ENCODE measurements around the gene CCDC15.

CCDC15 gene

GRCh38 chr11:124988063-124988462 is 34.1 kb downstream of the CCDC15 start:
- Histone ChIP-seq H3K27ac (ENCODE audit: low read depth, low read length) (no peak overlapping the region), H3K4ac (ENCODE audit: low read depth, low read length) (no peak overlapping the region), H3K79me2 (ENCODE audit: control insufficient read depth, insufficient read depth, low read length) (no peaks in the 10 kb centered on the region), H3K27me3 (ENCODE audit: insufficient read depth, low read length, poor library complexity) (no peaks in the 10 kb centered on the region), H4K5ac (ENCODE audit: low read length) (no peak overlapping the region), H2BK120ac (ENCODE audit: low read depth, low read length) (no peak overlapping the region), H3K9ac (ENCODE audit: low read length) (no peak overlapping the region), H3K4me1 (ENCODE audit: control insufficient read depth, low read depth, low read length) (no peaks in the 10 kb centered on the region), H3K36me3 (ENCODE audit: control insufficient read depth, insufficient read depth, low read length) (no peaks in the 10 kb centered on the region), H2BK5ac (ENCODE audit: low read length) (no peak overlapping the region), H3K56ac (ENCODE audit: low read length) (no peak overlapping the region), H3K4me3 (ENCODE audit: low read length) (no peak overlapping the region), H2AK5ac (ENCODE audit: low read length) (no peak overlapping the region), H3K4me2 (ENCODE audit: low read length) (no peak overlapping the region), H3K23ac (ENCODE audit: low read length) (no peak overlapping the region), H2BK15ac (replicated peaks; ENCODE audit: low read depth) (no peak overlapping the region), H4K8ac (ENCODE audit: low read depth, low read length) (no peak overlapping the region), H3K79me1 (ENCODE audit: low read length) (no peaks in the 10 kb centered on the region), H3K18ac (ENCODE audit: low read length) (no peak overlapping the region)
- WGBS (ENCODE audit: extremely low coverage, insufficient coverage, low lambda C conversion rate): no CpG with 5 or more reads among the region's 3 CpGs
- no peak for DNase-seq

GRCh38 chr11:125001079-125001778 is 47.2 kb downstream of the CCDC15 start:
- Histone ChIP-seq H2BK15ac (replicated peaks; ENCODE audit: low read depth) (no peak overlapping the region), H3K4ac (ENCODE audit: low read depth, low read length) (no peak overlapping the region), H2BK120ac (ENCODE audit: low read depth, low read length) (no peak overlapping the region), H3K4me3 (ENCODE audit: low read length) (no peak overlapping the region), H3K18ac (ENCODE audit: low read length) (no peak overlapping the region), H3K79me1 (ENCODE audit: low read length) (no peaks in the 10 kb centered on the region), H3K4me2 (ENCODE audit: low read length) (no peak overlapping the region), H3K79me2 (ENCODE audit: control insufficient read depth, insufficient read depth, low read length) (no peaks in the 10 kb centered on the region), H3K36me3 (ENCODE audit: control insufficient read depth, insufficient read depth, low read length) (no peaks in the 10 kb centered on the region), H3K9ac (ENCODE audit: low read length) (no peak overlapping the region), H2AK5ac (ENCODE audit: low read length) (no peak overlapping the region), H2BK5ac (ENCODE audit: low read length) (no peak overlapping the region), H3K23ac (ENCODE audit: low read length) (no peak overlapping the region), H3K4me1 (ENCODE audit: control insufficient read depth, low read depth, low read length) (no peaks in the 10 kb centered on the region), H3K27ac (ENCODE audit: low read depth, low read length) (no peak overlapping the region), H4K8ac (ENCODE audit: low read depth, low read length) (no peak overlapping the region), H3K56ac (ENCODE audit: low read length) (no peak overlapping the region), H4K5ac (ENCODE audit: low read length) (no peak overlapping the region), H3K27me3 (ENCODE audit: insufficient read depth, low read length, poor library complexity) (no peaks in the 10 kb centered on the region)
- WGBS (ENCODE audit: extremely low coverage, insufficient coverage, low lambda C conversion rate): no CpG with 5 or more reads among the region's 2 CpGs
- no peak for DNase-seq

- H3K4me3 ChIP-seq (ENCODE audit: low read length): no peak overlapping the region
- no peak overlapping the region for H3K4me2 ChIP-seq (ENCODE audit: low read length)
- H2BK120ac ChIP-seq (ENCODE audit: low read depth, low read length): no peak overlapping the region
- H4K5ac ChIP-seq (ENCODE audit: low read length): no peak overlapping the region
- no peak for DNase-seq
- H3K27me3 ChIP-seq (ENCODE audit: insufficient read depth, low read length, poor library complexity): no peaks in the 10 kb centered on the region
- H3K27ac ChIP-seq (ENCODE audit: low read depth, low read length): no peak overlapping the region
- H3K18ac ChIP-seq (ENCODE audit: low read length): no peak overlapping the region
- no peak overlapping the region for H2BK15ac ChIP-seq (replicated peaks; ENCODE audit: low read depth)
- no peaks in the 10 kb centered on the region for H3K79me1 ChIP-seq (ENCODE audit: low read length)
- no peak overlapping the region for H4K8ac ChIP-seq (ENCODE audit: low read depth, low read length)
- H2AK5ac ChIP-seq (ENCODE audit: low read length): no peak overlapping the region
- H3K56ac ChIP-seq (ENCODE audit: low read length): no peak overlapping the region
- H3K36me3 ChIP-seq (ENCODE audit: control insufficient read depth, insufficient read depth, low read length): no peaks in the 10 kb centered on the region
- WGBS (ENCODE audit: extremely low coverage, insufficient coverage, low lambda C conversion rate): no CpG with 5 or more reads among the region's 2 CpGs
- H3K4ac ChIP-seq (ENCODE audit: low read depth, low read length): no peak overlapping the region
- no peaks in the 10 kb centered on the region for H3K79me2 ChIP-seq (ENCODE audit: control insufficient read depth, insufficient read depth, low read length)
- no peak overlapping the region for H3K23ac ChIP-seq (ENCODE audit: low read length)
- no peak overlapping the region for H2BK5ac ChIP-seq (ENCODE audit: low read length)
- H3K4me1 ChIP-seq (ENCODE audit: control insufficient read depth, low read depth, low read length): no peaks in the 10 kb centered on the region
- no peak overlapping the region for H3K9ac ChIP-seq (ENCODE audit: low read length)
Observed at GRCh38 chr11:125001849-125002248, 47.8 kb downstream of the CCDC15 start.

GRCh38 chr11:125005491-125005890 is 51.5 kb downstream of the CCDC15 start:
- Histone ChIP-seq H3K23ac (ENCODE audit: low read length) (no peak overlapping the region), H3K79me2 (ENCODE audit: control insufficient read depth, insufficient read depth, low read length) (no peaks in the 10 kb centered on the region), H3K79me1 (ENCODE audit: low read length) (no peaks in the 10 kb centered on the region), H3K18ac (ENCODE audit: low read length) (no peak overlapping the region), H3K4ac (ENCODE audit: low read depth, low read length) (no peak overlapping the region), H4K8ac (ENCODE audit: low read depth, low read length) (no peak overlapping the region), H3K4me1 (ENCODE audit: control insufficient read depth, low read depth, low read length) (no peaks in the 10 kb centered on the region), H2BK120ac (ENCODE audit: low read depth, low read length) (no peak overlapping the region), H2BK15ac (replicated peaks; ENCODE audit: low read depth) (no peak overlapping the region), H3K27me3 (ENCODE audit: insufficient read depth, low read length, poor library complexity) (no peaks in the 10 kb centered on the region), H3K9ac (ENCODE audit: low read length) (no peak overlapping the region), H3K36me3 (ENCODE audit: control insufficient read depth, insufficient read depth, low read length) (no peaks in the 10 kb centered on the region), H3K56ac (ENCODE audit: low read length) (no peak overlapping the region), H3K4me3 (ENCODE audit: low read length) (no peak overlapping the region), H3K4me2 (ENCODE audit: low read length) (no peak overlapping the region), H2AK5ac (ENCODE audit: low read length) (no peak overlapping the region), H2BK5ac (ENCODE audit: low read length) (no peak overlapping the region), H4K5ac (ENCODE audit: low read length) (no peak overlapping the region), H3K27ac (ENCODE audit: low read depth, low read length) (no peak overlapping the region)
- no peak for DNase-seq
- WGBS (ENCODE audit: extremely low coverage, insufficient coverage, low lambda C conversion rate): no CpG with 5 or more reads among the region's 2 CpGs

GRCh38 chr11:125016413-125016812 is 62.4 kb downstream of the CCDC15 start:
- Histone ChIP-seq H3K27me3 (ENCODE audit: insufficient read depth, low read length, poor library complexity) (no peaks in the 10 kb centered on the region), H3K79me1 (ENCODE audit: low read length) (no peaks in the 10 kb centered on the region), H3K4me1 (ENCODE audit: control insufficient read depth, low read depth, low read length) (no peaks in the 10 kb centered on the region), H3K4ac (ENCODE audit: low read depth, low read length) (no peak overlapping the region), H3K36me3 (ENCODE audit: control insufficient read depth, insufficient read depth, low read length) (no peaks in the 10 kb centered on the region), H2BK15ac (replicated peaks; ENCODE audit: low read depth) (no peak overlapping the region), H4K8ac (ENCODE audit: low read depth, low read length) (no peak overlapping the region), H3K79me2 (ENCODE audit: control insufficient read depth, insufficient read depth, low read length) (no peaks in the 10 kb centered on the region), H3K56ac (ENCODE audit: low read length) (no peak overlapping the region), H2BK5ac (ENCODE audit: low read length) (no peak overlapping the region), H4K5ac (ENCODE audit: low read length) (no peak overlapping the region), H2AK5ac (ENCODE audit: low read length) (no peak overlapping the region), H2BK120ac (ENCODE audit: low read depth, low read length) (no peak overlapping the region), H3K18ac (ENCODE audit: low read length) (no peak overlapping the region), H3K4me3 (ENCODE audit: low read length) (no peak overlapping the region), H3K4me2 (ENCODE audit: low read length) (no peak overlapping the region), H3K27ac (ENCODE audit: low read depth, low read length) (no peak overlapping the region), H3K9ac (ENCODE audit: low read length) (no peak overlapping the region), H3K23ac (ENCODE audit: low read length) (no peak overlapping the region)
- no peak for DNase-seq

- Histone ChIP-seq H3K79me1 (ENCODE audit: low read length) (no peaks in the 10 kb centered on the region), H3K27me3 (ENCODE audit: insufficient read depth, low read length, poor library complexity) (no peaks in the 10 kb centered on the region), H2AK5ac (ENCODE audit: low read length) (no peak overlapping the region), H4K5ac (ENCODE audit: low read length) (no peak overlapping the region), H2BK120ac (ENCODE audit: low read depth, low read length) (no peak overlapping the region), H3K23ac (ENCODE audit: low read length) (no peak overlapping the region), H2BK5ac (ENCODE audit: low read length) (no peak overlapping the region), H3K79me2 (ENCODE audit: control insufficient read depth, insufficient read depth, low read length) (no peaks in the 10 kb centered on the region), H3K4me2 (ENCODE audit: low read length) (no peak overlapping the region), H3K4me1 (ENCODE audit: control insufficient read depth, low read depth, low read length) (no peaks in the 10 kb centered on the region), H3K36me3 (ENCODE audit: control insufficient read depth, insufficient read depth, low read length) (no peaks in the 10 kb centered on the region), H3K4ac (ENCODE audit: low read depth, low read length) (no peak overlapping the region), H3K18ac (ENCODE audit: low read length) (no peak overlapping the region), H3K56ac (ENCODE audit: low read length) (no peak overlapping the region), H3K4me3 (ENCODE audit: low read length) (no peak overlapping the region), H3K27ac (ENCODE audit: low read depth, low read length) (no peak overlapping the region), H2BK15ac (replicated peaks; ENCODE audit: low read depth) (no peak overlapping the region), H3K9ac (ENCODE audit: low read length) (no peak overlapping the region), H4K8ac (ENCODE audit: low read depth, low read length) (no peak overlapping the region)
- no peak for DNase-seq
- WGBS (ENCODE audit: extremely low coverage, insufficient coverage, low lambda C conversion rate): no CpG with 5 or more reads among the region's 2 CpGs
Observed at GRCh38 chr11:125020342-125020741, 66.3 kb downstream of the CCDC15 start.

Data from mesendoderm (in vitro differentiated cells).